Stimulated activated naive CD4-positive, alpha-beta T cell (primary cell): ENCODE measurements around the gene WDR45B.

Experiments
- DNase-seq, 6 experiments: peaks; one replicate each; lab custom pipeline; 2025; lab: John Stamatoyannopoulos, UW

The WDR45B gene

GRCh38 chr17:82600731-82601446, 47.4 kb downstream of the WDR45B start:
- no peak for DNase-seq

- no peak for DNase-seq
Observed at GRCh38 chr17:82599674-82600661, 48.3 kb downstream of the WDR45B start.

GRCh38 chr17:82598256-82599119, 49.8 kb downstream of the WDR45B start:
- no peak for DNase-seq

DNA sequence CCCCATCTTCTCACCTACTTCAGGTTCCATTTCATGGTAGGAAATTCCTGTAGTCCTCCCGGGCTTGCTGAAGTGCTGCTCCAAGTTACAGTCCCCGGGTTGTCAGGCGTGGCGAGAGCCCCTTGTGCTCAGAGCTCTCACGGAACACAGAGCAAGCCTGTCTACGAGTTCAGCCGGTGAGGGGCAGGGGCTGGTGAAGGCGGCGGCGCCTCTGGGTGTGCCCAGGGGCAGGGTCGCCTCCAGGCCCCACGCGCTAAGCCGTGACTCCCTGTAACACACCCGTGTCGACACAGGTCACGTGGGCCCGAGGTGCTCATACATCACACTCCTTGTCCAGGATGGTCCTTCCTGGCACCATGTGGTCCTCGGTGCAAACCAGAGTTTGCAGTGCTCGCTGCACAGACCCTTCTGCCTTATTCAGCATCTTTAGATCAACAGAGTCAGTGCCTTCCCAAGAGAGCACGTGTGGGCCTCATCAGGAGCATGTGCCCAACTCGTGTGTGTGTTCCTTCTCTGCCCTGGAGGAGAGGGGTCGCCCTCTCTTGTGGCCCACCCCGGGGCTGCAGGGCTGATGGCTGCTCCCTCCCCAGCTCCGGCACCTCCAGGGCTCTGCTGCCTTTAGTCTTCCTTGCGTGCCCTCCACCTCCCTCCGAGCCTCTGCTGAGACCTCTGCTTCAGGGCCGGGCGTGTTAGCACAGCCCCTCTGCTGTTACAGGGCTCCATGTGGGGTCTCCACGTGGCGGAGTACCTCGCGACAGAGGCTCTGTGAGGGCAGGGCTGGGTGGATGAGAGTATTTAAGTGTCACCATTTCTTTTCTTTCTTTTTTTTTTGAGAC, 51.2 kb downstream of the WDR45B start:
- DNase-seq = no peak

- no peak for DNase-seq
Observed at GRCh38 chr17:82596296-82596695, 51.9 kb downstream of the WDR45B start.

GRCh38 chr17:82595893-82596292, 52.4 kb downstream of the WDR45B start:
- no peak for DNase-seq

DNA sequence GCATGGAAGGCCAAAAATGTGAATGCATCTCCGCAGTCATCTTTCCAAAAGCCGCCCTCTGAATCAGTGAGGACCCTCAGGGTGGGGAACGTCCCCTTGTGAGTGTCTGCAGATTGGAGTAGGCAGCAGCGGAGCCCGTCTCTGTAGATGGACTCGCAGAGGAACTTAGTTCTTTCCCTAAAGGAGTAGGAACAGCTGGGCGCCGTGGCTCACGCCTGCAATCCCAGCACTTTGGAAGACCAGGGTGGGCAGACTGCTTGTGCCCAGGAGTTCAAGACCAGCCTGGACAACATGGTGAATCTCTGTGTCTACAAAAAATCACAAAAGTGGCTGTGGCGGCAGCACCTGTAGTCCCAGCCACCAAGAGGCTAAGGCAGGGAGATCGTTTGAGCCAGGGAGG, 53.7 kb downstream of the WDR45B start:
- DNase-seq = no peak

DNA sequence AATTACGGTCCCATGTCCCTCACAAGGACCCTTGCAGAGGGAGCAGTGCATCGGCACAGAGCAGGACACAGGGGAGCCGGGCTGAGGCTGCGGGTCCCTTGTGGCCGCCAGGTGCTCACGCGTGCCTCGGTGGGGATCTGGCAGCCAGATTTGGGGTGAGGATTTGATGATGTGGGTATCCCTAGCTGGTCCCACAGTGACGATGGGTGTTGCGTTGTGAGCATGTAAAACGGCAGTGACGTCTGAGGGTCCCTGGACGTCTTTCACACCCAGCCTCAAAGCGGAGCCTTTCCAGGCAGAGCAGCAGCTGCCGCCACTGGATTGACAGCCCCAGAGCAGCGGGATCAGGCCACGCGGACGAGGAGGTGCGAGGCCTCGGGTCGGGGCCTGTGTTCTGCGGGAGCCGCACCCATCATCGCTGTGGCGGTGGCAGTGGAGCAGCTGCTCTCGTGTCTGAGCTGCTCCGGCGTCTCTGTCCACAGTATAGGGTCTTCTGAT, 54.6 kb downstream of the WDR45B start:
- no peak for DNase-seq

DNA sequence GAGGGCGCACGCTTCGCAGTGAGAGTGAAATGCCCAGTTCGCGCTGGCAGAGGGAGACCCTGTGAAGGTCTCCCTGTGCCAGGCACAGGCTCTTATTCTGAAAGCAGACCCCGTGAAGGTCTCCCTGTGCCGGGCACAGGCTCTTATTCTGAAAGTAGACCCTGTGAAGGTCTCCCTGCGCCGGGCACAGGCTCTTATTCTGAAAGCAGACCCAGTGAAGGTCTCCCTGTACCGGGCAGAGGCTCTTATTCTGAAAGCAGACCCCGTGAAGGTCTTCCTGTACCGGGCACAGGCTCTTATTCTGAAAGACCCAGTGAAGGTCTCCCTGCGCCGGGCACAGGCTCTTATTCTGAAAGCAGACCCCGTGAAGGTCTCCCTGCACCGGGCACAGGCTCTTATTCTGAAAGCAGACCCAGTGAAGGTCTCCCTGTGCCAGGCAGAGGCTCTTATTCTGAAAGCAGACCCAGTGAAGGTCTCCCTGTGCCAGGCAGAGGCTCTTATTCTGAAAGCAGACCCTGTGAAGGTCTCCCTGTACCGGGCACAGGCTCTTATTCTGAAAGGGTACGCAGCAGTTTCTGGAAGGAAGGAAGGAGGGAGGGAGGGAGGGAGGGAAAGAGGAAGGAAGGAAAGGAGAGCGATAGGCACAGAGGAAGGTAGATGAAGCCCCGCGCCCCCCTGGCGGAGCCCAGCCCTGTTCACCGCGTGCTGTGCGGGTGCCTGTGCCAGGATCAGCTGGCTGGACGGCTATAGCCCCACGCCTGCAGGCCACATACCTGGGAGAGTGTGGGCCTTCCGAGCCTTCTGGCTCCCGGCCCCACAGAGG, 55.3 kb downstream of the WDR45B start:
- peak; percentile 53 to 78 (median 74) for DNase-seq

GRCh38 chr17:82592289-82592766, 55.9 kb downstream of the WDR45B start:
- DNase-seq = peak in 1 of 6 experiments; percentile 46

DNA sequence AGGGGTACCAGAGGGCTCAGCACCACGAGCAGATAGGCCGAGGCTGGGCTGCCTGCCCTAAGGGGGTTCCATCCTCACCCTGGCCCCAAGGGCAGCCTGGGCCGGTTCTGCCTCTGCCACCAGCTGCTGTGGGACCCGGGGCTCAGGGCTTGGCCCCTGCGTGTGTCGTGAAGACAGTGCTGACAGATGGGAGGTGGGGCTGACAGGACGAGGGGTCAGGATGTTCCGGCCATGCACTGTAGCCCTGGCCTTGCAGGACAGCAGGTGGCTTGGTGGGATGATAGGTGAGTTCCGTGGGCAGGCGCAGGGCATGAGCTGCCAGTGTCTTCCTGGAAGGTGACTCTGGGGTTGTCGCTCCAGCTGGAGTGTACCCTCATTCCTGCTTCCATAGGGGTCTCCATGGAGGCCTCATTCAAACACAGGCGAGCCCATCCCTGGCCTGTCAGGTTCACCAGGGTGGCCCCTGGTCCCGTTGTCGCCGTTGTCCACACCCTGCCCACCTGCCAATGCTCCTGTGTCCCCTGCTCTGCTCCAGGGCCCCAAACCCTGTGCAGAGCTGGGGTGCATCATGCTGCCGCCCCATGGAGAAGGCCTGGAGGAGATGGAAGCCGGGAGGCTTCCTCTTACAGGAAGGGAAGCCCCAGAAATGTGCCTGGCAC, 57.2 kb downstream of the WDR45B start:
- no peak for DNase-seq

GRCh38 chr17:82590216-82590615, 58.0 kb downstream of the WDR45B start:
- no peak for DNase-seq

DNA sequence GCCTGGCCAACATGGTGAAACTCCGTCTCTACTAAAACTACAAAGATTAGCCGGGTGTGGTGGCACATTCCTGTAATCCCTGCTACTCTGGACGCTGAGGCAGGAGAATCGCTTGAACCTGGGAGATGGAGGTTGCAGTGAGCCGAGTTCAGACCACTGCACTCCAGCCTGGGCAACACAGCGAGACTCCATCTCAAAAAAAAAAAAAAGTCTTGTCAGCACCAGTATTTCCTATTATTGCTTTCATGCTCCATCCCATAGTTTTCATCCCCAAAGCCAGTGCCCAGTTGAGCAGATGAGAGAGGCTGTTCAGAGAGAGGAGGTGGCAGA, 58.4 kb downstream of the WDR45B start:
- DNase-seq = no peak

DNA sequence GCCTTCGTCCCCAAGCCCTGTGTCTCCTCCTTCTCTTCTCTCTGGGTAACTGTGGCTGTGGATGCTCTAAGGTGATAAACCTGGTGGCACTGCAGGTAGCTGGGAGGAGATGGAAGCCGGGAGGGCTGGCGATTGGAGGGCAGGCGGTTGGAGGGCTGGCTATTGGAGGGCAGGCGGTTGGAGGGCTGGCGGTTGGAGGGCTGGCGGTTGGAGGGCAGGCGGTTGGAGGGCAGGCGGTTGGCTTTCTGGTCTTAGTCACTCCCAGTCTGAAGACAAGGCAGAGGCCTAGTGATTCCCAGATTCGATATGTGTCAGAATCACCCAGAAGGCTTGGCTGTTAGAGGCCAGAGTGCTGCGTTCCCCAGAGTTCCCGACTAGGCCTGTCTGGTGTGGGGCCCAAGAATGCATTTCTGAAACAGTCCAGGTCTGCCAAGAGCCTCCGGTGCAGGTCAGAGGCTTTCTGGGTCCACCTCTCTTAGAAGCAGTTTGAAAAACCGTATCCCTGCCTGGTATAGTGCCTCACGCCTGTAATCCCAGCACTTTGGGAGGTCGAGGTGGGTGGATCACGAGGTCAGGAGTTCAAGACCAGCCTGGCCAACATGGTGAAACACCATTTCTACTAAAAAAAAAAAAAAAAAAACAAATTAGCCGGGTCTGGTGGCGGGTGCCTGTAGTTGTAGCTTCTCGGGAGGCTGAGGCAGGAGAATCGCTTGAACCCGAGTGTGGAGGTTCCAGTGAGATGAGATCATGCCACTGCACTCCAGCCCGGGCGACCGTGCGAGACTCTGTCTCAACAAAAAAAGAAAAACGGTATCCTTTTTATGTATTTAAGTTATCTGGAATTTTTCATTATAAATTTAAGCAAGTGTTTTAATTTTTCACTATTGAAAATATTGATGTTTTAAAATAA, 59.7 kb downstream of the WDR45B start:
- DNase-seq = no peak

DNA sequence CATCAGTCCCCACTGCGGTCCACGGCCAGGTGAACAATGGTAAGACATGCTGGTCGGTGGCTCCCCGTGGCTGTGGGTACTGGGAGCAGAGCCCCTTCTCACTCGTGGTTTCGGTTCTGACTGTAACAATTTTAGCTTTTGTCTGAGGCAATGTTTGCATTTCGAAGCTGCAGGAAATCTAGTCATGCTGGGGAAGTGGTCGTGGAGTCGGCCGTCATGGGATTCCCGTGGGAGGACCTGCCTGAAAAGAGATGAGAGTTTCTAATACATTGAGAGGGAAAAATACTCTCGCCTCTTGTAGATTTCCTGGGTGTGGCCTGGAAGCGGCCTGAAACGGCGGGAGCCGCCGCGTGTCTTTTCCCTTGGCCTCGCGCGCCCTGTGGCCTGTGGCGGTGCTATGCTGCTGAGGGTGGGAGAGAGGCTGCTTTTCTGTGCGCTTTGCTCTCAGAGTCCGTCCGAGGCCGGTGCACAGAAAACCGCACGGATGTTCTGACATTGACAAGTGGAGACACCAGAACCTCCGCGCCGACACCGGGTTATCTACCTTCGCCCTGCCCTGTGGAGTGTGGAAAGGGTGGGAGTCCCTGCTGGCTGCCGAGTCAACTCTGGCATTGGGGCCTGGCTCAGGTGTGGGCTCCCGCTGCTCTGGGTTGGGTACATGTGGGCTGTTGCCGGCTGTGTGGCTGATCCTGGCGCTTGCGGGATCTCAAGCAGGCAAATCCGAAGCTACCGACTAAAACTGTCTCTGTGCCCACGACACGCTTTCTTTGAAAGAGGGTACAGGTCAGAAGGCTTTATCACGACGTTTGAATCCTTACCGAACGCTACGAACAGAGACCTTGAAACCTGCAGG, 60.8 kb downstream of the WDR45B start:
- no peak for DNase-seq

- no peak for DNase-seq
Observed at GRCh38 chr17:82586576-82587233, 61.5 kb downstream of the WDR45B start.
